WTC11 (cell line): ENCODE results near the gene CGB8. TPM values are rescaled to one million over a fixed set of nuclear protein-coding genes. Genes with fewer than 3 reads are reported as not detected.
"Not testable (repeated sequence)": the region's sequence is repeated elsewhere in the genome, so short reads cannot be mapped to it uniquely, and the experiment has no call there.

ENCODE experiments used
- ATAC-seq: fragments of 200-7000 bp; cut with Tn5 transposase; 2 replicates; pipeline ENCODE4 v1.10.0; 2021; ENCODE audit warnings: mild to moderate bottlenecking, moderate library complexity
- CTCF ChIA-PET: fragments of 300-600 bp; sonication (Branson Sonifier 250); formaldehyde crosslinking; loops from one replicate; lab custom pipeline; 2021; ENCODE audit warnings: antibody characterized with exemption; lab: Charles Lee
- POLR2A ChIA-PET: fragments of 350-600 bp; sonication (Branson Sonifier 250); formaldehyde crosslinking; loops from one replicate; lab custom pipeline; 2021; ENCODE audit warnings: antibody characterized with exemption; lab: Charles Lee
- DNase-seq: peaks from one replicate; pipeline ENCODE4 v3.0.0; 2021; ENCODE audit warnings: low spot score
- H3K27ac Mint-ChIP-seq: 2 replicates; pipeline ENCODE4 v1.8.0; 2021; ENCODE audit warnings: mixed read lengths
- H3K27me3 Mint-ChIP-seq: 2 replicates; pipeline ENCODE4 v1.8.0; 2021; ENCODE audit warnings: low read depth, mild to moderate bottlenecking, moderate library complexity, mixed read lengths
- H3K36me3 Mint-ChIP-seq: 2 replicates; pipeline ENCODE4 v1.8.0; 2021; ENCODE audit warnings: mixed read lengths
- H3K4me1 Mint-ChIP-seq: 2 replicates; pipeline ENCODE4 v1.8.0; 2022; ENCODE audit warnings: mixed read lengths
- H3K4me3 Mint-ChIP-seq: 2 replicates; pipeline ENCODE4 v1.8.0; 2021; ENCODE audit warnings: mild to moderate bottlenecking, moderate library complexity, mixed read lengths
- H3K9me3 Mint-ChIP-seq: 2 replicates; pipeline ENCODE4 v1.8.0; 2021; ENCODE audit warnings: mixed read lengths
- ATF1 ChIP-seq: sonication (generic); formaldehyde crosslinking; IDR thresholded peaks from 2 replicates; pipeline ENCODE4 v1.8.1; 2023; ENCODE audit warnings: mild to moderate bottlenecking, moderate library complexity, missing genetic modification reagents
- ATF6 ChIP-seq: sonication (generic); formaldehyde crosslinking; IDR thresholded peaks from 2 replicates; pipeline ENCODE4 v1.8.1; 2023; ENCODE audit warnings: mild to moderate bottlenecking, missing genetic modification reagents
- ERG ChIP-seq: fragments of 250-450 bp; sonication (Bioruptor Pico); IDR thresholded peaks from 2 replicates; pipeline ENCODE4 v1.8.0; 2021; ENCODE audit warnings: mild to moderate bottlenecking
- GTF2I ChIP-seq: fragments of 250-450 bp; sonication (Bioruptor Pico); conservative IDR thresholded peaks from 2 replicates; pipeline ENCODE4 v1.4.0; 2021; ENCODE audit warnings: mild to moderate bottlenecking
- ZNF281 ChIP-seq: sonication (generic); formaldehyde crosslinking; IDR thresholded peaks from 2 replicates; pipeline ENCODE4 v1.8.0; 2023; ENCODE audit warnings: mild to moderate bottlenecking, missing genetic modification reagents
- ZNF512 ChIP-seq: sonication (generic); formaldehyde crosslinking; IDR thresholded peaks from 2 replicates; pipeline ENCODE4 v1.8.1; 2022; ENCODE audit warnings: missing genetic modification reagents, borderline replicate concordance
- total RNA-seq: library from RNA; stranded (reverse); gene quantifications from 3 replicates; pipeline ENCODE4 v1.2.3, GENCODE V29; 2021

CGB8 gene
- total RNA-seq, 1 experiment from 2014 or later: 0.31 TPM

GRCh38 chr19:49050376-49051033, 1.6 kb upstream of the CGB8 start:
- CTCF ChIA-PET, H3K9me3 Mint-ChIP-seq, DNase-seq, H3K27ac Mint-ChIP-seq, H3K4me1 Mint-ChIP-seq, H3K4me3 Mint-ChIP-seq, POLR2A ChIA-PET, ATAC-seq, H3K36me3 Mint-ChIP-seq: not testable (repeated sequence)
- peaks cover 30% of the 10 kb centered on the region for H3K27me3 Mint-ChIP-seq

GRCh38 chr19:49049834-49050233, 923 bp upstream of the CGB8 start:
- DNase-seq, CTCF ChIA-PET, H3K27ac Mint-ChIP-seq, H3K9me3 Mint-ChIP-seq, H3K4me1 Mint-ChIP-seq, H3K4me3 Mint-ChIP-seq, H3K36me3 Mint-ChIP-seq, POLR2A ChIA-PET, ATAC-seq: not testable (repeated sequence)
- H3K27me3 Mint-ChIP-seq: peaks cover 27% of the 10 kb centered on the region

GRCh38 chr19:49043548-49043947, 5.4 kb downstream of the CGB8 start, which contains the start of gene CGB5:
Gene CGB5, plus strand, starts transcription at chr19:49043848. Its CDS starts 362 bp downstream, at chr19:49044210.
- H3K27me3 Mint-ChIP-seq, H3K9me3 Mint-ChIP-seq, CTCF ChIA-PET, POLR2A ChIA-PET, H3K4me3 Mint-ChIP-seq, H3K36me3 Mint-ChIP-seq, H3K27ac Mint-ChIP-seq, H3K4me1 Mint-ChIP-seq, DNase-seq, ATAC-seq: not testable (repeated sequence)

GRCh38 chr19:49042666-49043065, 6.2 kb downstream of the CGB8 start:
- H3K4me3 Mint-ChIP-seq, DNase-seq, H3K9me3 Mint-ChIP-seq, H3K36me3 Mint-ChIP-seq, H3K27me3 Mint-ChIP-seq, POLR2A ChIA-PET, ATAC-seq, H3K4me1 Mint-ChIP-seq, CTCF ChIA-PET, H3K27ac Mint-ChIP-seq: not testable (repeated sequence)

GRCh38 chr19:49042177-49042576, 6.7 kb downstream of the CGB8 start:
- no peak overlapping the region for H3K4me3 Mint-ChIP-seq
- H3K9me3 Mint-ChIP-seq: no peaks in the 10 kb centered on the region
- ChIA-PET CTCF (no interaction called here), POLR2A (no interaction called here)
- TF ChIP-seq ATF1 (CRISPR knock-in tag): no peak
- no peak for TF ChIP-seq ERG (CRISPR knock-in tag)
- TF ChIP-seq ZNF512 (CRISPR knock-in tag): no peak
- no peak for TF ChIP-seq GTF2I
- no peak for TF ChIP-seq ATF6 (CRISPR knock-in tag)
- no peak for TF ChIP-seq ZNF281 (CRISPR knock-in tag)
- DNase-seq: no peak
- no peaks in the 10 kb centered on the region for H3K36me3 Mint-ChIP-seq
- ATAC-seq: no peak
- no peak overlapping the region for H3K27ac Mint-ChIP-seq
- peaks cover 10% of the 10 kb centered on the region for H3K27me3 Mint-ChIP-seq
- H3K4me1 Mint-ChIP-seq: no peaks in the 10 kb centered on the region

- CTCF ChIA-PET: interaction anchor here (0.7 to 0.9 kb wide), 2 partner anchors 58 to 171 kb away, joined by 3 to 4 read pairs; no protein-coding TSS in a partner anchor
- not testable (repeated sequence) for H3K36me3 Mint-ChIP-seq, H3K27ac Mint-ChIP-seq, H3K4me1 Mint-ChIP-seq, H3K9me3 Mint-ChIP-seq, H3K4me3 Mint-ChIP-seq, ATAC-seq, DNase-seq
- peaks cover 13% of the 10 kb centered on the region for H3K27me3 Mint-ChIP-seq
- POLR2A ChIA-PET: interaction anchor here (0.6 kb wide), 1 partner anchor 497 kb away, joined by 3 read pairs; no protein-coding TSS in a partner anchor
These were observed 9.2 kb downstream of the CGB8 start for GRCh38 chr19:49039736-49040135.

GRCh38 chr19:49038557-49039276, 10.2 kb downstream of the CGB8 start:
- peaks cover 13% of the 10 kb centered on the region for H3K27me3 Mint-ChIP-seq
- ATAC-seq, CTCF ChIA-PET, H3K4me3 Mint-ChIP-seq, H3K4me1 Mint-ChIP-seq, H3K36me3 Mint-ChIP-seq, H3K9me3 Mint-ChIP-seq, POLR2A ChIA-PET, DNase-seq, H3K27ac Mint-ChIP-seq: not testable (repeated sequence)

- CTCF ChIA-PET, H3K9me3 Mint-ChIP-seq, ATAC-seq: not testable (repeated sequence)
These were observed 10.8 kb downstream of the CGB8 start for GRCh38 chr19:49038111-49038510.

More at GRCh38 chr19:49038111-49038510, 10.8 kb downstream of the CGB8 start:
- H3K27me3 Mint-ChIP-seq: peaks cover 13% of the 10 kb centered on the region
- H3K36me3 Mint-ChIP-seq, H3K4me3 Mint-ChIP-seq, DNase-seq, POLR2A ChIA-PET, H3K4me1 Mint-ChIP-seq, H3K27ac Mint-ChIP-seq: not testable (repeated sequence)
